Central memory CD4-positive, alpha-beta T cell (primary cell): Measurements from ENCODE around the gene FNDC3B.

Experiments used
- DNase-seq: peaks from one replicate; pipeline ENCODE4 v3.0.0; 2022

The FNDC3B gene

DNA sequence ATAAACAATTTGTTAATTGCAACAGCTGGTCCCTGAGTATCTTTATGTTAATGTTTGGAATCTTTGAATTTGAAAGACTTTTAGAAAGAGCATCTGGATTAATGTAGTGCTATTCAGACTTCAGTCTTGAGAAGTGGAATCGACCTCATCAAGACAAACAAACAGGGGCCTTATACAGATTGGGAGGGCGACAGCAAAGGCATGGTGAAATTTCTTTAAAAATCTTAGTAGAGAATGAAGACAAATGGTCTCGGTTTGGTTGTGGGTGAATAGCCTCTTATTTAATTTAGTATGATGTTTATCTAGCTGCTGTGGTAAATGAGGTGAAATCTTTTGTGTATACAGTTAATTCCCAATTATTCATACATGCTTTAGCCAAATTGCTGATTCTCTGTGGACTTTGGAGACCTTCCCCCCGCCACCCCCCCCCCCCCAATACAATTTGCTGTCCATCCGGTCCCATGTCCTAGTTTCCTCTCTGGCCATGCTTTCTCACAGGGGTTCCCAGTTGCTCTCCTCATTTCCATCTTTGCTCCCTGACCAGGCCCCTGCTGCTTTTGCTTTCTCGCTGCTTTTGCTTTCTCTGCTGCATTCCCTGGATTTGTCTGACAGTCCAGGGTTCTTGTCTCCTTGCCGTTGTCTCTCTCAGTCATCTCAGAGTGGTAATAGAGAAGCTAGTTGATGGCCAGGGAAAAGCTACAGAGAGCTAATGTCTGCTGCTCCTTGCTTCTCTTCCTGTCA, 135.3 kb downstream of the FNDC3B start:
- no peak for DNase-seq

DNA sequence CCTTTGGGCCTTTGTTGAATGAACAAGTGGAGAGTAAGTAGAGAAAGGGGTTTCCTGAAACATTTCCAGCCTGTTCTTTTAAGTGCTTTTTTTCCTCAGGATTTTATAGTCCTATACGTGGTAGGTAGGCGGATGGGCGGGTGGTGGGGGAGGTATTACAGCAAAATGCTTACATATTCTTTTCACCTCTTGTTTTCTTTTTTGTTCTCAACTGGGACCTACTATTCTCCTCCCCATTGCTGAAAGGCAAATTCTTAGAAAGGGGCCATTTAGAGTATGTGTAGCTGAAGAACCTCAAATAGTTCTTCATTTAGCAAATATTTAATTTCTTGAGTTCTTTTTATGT, 135.8 kb downstream of the FNDC3B start:
- no peak for DNase-seq

DNA sequence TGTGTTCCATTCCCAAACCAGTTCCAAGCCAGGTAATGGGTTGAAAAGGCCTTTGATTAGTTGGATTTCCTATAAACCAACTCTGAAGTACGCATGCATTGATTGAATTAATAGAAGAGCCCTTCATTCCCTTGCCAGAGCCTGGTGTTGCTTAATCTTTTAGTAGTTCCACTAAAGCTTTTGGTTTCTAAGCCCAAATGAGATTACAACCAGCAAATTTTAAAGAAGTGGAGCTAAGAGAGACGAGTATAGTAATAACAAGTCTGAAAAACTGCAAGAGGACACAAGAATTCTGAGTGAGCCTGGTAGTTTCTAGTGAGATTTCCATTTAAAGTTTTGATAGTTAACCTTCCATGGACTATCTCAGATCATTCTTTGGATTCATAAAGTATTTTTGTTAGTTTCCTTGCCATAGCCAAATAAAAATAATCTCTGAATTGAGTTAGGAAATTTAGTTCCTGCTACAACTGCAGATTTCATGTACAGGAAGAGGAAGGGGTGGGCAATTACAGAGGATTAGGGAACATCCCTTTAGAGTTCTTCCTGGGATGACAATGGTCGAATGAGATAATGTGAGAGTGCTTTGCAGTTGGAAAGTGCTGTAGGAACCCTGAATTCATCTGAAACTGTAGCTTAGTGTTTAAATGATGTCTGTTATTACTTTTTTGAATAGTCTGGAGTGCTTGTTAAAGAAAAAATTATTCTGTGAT, 136.8 kb downstream of the FNDC3B start:
- DNase-seq, result no peak

DNA sequence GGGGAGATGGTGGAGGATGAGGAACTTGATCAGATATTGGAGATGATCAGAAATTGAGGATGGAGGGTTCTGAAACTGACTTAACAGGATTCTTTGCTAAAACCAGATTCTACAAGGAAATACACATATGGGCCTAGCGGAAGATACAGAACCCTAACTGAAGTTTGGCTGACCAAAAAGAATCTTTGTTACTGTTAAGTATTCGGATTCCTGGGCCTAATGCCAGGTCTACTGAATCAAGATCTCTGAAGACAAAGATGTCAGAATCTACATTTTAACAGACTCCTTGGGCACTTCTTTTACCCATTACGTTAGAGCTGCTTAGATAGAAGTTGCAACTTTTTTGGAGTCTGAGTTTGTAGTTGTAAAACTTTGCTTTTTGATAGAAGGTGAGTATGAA, 137.7 kb downstream of the FNDC3B start:
- no peak for DNase-seq

DNA sequence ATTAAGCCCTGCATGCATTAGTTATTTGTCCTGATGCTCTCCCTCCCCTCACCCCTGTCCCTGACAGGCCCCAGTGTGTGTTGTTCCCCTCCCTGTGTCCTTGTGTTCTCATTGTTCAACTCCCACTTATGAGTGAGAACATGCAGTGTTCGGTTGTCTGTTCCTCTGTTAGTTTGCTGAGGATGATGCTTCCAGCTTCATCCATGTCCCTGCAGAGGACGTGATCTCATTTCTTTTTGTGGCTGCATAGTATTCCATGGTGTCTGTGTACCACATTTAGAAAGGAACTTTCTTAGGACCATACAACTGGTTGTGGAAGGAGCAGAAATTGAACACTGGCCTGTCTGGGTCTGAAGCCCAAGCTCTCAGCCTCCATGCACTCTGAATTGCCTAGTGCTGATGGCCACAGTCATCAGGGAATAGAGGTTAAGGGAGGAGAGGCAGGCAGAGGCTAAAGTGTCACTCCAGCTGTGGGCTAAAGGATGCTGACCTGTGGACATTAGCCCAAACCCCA, 138.5 kb downstream of the FNDC3B start:
- no peak for DNase-seq

DNA sequence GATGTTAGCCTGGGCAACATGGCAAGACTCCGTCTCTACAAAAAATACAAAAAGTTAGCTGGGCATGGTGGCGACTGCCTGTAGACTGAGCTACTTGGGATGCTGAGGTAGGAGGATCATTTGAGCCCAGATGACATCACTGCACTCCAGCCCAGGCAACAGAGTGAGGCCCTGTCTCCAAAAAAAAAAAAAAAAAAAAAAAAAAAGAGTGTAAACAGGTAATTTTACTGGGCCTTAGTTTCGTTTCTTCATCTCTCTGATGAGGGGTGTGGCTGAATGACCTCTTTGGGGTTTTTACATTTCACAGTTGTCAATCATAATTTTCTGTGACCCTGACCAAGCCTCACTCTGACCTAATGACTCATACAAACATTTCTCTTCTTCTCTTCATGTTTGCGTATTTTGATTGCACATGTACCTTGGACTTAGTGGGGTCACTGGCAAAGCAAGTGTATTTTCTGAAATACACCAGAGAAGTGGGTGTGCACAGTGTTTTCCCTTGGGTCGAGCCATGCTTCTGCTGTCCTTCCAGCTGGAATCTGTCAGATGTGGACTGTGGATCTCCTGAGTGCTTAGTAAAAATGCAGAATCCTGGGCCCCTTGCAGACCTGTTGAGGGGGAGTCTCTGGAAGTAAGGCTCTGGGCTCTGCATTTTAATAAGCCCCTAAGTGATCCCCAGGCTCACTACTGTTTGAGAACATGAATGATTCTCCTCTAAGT, 140.5 kb downstream of the FNDC3B start:
- no peak for DNase-seq

DNA sequence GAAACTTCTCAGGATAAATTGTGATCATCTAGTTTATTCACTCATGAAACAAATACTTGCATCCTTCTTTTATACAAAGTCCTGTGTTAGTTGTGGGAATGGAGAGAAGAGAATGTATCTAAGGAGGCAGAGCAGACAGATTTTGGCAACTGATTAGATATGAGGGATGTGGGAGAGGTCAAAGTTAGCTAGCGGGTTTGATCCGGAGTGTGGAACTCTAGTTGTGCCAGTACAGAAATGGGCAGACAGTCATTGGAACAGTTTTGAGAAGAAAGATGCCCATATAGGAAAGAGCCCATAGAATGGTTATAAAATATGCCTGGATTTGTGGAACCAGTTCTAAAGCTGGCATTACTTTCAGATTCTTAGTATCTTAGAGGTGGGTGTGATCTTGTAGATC, 141.1 kb downstream of the FNDC3B start:
- DNase-seq, result no peak

DNA sequence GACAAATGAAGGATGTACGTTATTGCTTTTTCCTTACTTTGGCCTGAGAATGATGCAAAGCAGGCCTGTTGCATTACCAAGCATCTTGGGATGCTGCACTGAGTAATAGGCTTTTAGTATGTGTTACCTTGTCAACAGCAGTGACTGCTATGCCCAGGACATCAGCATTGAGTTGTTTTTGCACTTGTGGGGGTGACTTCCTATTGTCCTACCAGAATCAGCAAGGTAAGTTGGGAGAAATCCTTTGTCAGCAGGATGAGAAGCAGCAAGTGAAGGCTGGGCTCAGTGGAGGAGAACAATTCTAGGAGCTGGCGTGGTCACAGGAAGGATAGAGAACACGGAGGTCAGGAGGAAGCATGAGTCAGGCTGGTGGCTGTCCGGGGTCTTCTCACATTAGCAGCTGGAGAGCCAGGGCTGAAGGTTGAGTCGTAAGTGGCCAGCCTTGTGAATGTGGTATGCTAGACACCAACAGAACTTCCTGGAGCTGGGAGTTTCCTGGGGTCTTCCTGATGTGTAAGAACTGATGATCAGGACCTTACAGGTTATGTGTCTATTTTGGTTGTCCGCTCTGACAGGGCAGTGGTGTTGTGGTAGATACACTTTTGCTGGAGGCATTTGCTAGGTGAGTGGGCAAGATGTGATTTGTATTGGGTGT, 142.7 kb downstream of the FNDC3B start:
- DNase-seq, result no peak

DNA sequence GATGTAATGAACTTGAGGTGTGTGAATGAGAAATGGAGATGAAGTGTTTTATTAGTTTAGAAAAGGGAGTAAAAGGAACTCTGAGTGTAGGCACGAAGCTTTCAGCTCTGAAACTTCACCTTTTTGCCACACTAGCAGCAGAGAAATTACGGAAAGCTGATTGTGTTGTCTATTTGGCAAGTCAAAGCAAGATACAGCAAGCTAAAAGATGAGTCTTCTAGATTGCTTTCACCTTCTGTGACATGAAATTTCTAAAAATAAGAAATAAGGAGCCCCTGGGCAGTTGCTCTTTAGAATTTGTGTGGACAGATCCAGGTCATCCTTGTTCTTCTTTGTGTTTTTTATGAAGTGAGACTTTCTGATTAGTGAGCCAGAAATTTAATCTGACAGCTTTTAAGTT, 143.4 kb downstream of the FNDC3B start:
- no peak for DNase-seq

DNA sequence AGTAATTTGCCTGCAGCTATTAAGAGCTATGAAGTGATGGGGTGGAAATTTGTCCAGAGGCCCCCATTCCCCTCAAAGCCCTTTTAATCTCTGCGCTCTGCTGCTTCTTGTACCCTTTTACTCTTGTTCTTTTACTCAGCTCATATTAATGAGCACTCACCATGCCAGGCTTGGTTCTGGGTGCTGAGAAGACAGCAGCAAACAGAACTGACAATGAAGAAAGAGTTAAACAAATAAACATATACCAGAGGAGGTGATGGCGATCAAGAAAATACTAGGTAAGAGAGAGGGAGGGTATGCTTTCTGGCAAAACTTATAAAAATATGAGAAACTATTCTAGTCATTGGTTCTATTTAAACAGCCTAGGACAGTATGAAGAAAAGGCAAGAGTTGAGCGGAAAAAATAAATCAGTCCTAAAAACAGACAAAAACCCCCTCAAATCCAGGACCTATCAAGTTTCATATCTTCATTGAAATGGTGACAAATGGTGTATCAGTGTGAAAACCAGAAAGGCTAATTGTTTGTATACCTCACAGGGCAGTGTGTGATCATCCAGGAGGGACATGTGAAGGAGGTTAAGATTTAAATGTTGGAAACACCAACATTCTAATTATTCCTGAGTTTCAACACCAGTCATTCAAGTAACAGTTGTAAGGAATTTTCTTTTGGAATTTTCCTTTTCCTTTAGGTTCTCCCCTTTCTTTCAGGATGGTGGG, 144.9 kb downstream of the FNDC3B start:
- no peak for DNase-seq

DNA sequence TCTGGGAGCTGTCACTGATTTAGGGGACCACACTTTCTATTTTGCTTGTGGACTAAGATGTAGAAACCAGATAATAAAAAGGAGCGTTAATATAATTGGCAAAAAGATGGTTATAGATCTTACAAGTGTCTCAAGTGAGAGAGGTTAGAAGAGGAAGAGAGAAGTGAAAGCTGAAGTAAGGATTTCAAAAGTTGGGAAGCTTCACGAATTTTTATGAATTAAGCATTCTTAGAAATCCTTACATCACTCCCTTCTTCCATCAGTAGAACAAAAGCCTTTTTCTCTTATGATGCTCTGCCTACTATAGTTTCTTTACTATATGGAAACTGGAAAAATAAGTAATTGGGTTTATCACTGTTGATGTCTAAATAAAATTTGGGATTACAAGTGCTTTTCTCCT, 146.5 kb downstream of the FNDC3B start:
- DNase-seq, result no peak

DNA sequence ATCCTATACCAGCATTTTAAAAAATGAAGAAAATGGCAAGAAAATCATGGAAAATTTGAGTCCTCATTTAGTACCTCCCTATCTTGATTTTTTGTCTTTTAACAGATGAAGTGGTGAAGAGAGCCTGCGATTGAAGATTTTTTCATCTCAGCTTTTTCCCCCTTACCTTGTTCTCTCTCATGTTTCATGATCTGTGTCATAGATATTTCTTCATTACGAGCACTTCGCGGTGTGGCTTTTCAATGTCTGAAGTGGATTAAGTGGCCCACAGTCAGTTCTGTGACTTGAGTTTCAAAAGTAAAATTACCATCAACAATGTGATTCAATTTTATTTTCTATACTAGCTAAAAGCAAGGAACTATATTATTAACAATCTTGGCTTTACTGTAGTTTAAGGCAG, 147.2 kb downstream of the FNDC3B start:
- no peak for DNase-seq

DNA sequence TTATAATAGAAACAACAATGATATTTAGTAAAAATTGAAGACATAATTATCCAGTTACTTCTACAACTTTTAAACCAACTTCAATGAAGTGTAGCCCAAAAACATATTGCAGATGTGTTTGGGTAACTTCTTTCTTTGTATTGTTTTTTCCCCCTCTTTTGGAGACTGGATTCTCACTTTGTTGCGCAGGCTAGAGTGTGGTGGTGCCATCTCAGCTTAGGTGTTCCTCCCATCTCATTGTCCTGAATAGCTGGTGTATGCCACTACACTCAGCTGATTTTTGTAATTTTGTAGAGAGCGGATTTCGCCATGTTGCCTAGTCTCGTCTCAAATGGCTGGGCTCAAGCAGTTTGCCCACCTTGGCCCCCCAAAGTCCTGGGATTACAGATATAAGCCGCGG, 148.1 kb downstream of the FNDC3B start:
- DNase-seq, result no peak

DNA sequence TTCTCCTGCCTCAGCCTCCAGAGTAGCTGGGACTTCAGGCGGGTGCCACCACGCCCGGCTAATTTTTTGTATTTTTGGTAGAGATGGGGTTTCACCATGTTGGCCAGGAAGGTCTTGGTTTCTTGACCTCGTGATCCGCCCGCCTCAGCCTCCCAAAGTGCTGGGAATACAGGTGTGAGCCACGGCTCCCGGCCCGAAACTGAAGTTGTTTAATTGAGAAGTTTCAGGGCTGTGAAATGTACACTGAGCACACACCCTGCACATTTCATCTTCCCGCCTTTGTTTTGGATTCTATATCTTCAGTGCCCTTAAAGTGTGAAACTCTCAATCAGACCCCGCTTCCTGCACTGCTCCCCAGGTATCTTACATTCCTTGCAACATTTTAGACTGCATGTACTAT, 149.1 kb downstream of the FNDC3B start:
- no peak for DNase-seq

DNA sequence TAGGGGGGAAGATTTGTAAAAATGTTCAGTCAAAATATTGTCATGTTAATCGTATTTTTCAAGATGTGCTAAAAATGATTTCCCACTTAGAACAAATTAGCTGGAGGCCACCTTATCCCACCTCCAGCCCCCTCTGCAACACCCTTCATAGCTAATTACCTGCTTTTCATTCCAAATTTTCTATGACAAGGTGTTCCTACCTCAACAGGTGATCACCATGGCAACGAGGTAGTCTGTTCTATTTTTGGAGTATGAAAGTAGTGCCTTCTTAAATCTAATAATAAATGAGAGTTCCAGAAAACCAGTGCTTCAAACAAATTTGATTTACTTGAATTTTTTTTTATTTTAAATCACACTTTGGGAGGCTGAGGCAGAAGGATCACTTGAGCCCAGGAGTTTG, 149.8 kb downstream of the FNDC3B start:
- no peak for DNase-seq

DNA sequence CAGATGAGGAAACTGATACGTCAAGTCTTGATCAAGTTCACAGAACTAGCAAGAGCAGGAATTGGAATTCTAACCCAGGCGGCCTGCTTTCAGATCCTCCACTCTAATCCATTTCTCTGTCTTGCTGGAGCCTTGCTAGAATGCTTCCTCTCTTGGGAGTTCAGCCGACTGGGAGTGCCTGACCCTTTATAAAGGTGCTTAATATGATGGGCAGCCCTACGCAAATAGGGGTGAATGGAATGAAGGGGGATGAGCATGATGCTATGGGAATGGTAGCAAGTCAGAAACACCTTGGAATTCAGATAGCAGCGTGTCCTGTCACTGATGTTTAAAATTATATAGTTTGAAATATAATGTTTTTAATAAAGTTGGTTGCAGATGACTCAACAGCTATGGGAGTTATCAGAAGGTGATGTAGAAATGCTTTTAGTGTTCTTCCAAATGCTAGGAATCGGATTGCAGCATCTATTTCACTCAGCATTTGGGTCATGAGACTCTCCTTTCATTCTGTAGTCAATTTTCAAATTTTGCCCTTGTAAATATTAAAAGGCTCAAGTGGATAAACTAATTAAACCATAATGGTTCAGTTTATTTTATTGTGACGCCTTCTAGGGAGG, 150.7 kb downstream of the FNDC3B start:
- DNase-seq, result no peak

DNA sequence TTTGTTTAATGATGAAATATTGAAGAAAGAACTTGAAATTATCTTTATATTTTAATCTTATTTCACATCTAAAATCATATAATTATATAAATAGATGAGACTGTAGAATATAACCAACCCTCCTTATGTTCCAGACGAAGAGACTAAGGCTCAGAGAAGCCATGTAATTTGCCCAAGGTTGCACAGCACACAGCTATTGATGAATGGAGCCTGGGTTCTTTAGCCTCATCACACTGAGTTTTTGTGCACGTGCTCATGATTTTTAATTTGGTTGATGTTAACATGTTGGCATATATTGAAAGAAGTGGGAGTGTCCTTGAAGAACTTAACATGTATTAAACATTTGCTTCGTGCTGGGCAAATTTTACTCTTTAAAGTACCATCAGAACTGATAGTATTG, 151.6 kb downstream of the FNDC3B start:
- DNase-seq, result no peak

DNA sequence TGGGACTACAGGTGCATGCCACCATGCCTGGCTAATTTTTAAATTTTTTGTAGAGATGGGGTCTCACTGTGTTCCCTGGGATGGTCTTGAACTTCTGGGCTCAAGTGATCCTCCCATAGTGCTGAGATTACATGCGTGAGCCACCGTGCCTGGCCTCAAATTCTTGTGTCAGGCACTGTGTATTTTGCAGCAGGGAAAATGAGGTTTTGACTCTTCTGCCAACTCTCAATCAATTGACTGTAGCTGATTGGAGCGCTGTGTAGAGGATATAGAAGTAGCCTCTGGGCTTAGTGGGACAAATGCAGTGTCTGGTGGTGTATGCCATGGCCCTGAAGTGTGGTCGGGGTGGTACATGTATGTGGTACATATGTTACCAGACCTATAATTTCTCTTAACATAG, 152.3 kb downstream of the FNDC3B start:
- DNase-seq, result no peak

DNA sequence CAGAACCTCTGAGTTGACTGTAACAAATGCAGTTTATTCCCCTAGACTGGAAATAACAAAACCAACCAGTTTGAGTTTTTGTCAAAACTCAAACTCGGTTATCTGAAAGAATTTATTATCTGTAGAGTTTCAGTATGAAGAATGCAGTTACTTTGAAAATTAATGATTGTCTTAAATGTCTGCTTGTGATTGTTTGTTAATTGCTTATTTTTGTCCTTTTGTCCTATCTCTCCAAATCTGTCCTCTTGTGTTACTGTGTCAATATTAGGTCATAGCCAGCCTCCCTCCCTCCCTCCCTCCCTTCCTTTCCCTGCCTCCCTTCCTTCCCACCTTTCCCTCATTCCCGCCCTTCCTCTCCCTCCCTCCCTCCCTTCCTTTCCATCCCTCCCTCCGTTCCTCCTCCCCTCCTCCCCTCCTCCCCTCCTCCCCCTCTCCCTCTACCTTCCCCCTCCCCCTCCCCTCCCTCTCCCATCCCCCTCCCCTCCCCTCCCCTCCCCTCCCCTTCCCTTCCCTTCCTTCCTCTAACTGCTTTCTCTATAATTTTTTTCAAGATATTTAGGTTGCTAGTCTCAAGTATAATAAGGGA, 153.5 kb downstream of the FNDC3B start:
- DNase-seq, result no peak

DNA sequence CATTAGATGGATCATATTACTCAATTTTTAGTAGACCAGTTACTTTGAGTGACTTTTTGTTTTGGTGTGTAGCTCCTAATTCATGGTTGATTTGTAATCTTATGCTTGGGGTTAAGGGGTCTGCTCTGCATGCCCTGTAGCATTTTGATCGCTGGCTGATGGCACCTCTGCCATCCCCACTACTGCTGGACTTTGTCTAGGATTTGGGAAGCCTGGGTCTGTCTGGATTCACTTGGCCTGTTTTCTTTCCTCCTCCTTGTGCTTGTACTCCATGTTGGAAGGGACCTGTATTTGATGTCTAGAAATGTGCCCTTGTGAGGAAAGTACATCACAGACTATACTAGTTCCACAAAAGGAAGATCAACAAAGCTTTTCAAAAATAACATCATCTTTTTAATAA, 154.1 kb downstream of the FNDC3B start:
- DNase-seq, result no peak

DNA sequence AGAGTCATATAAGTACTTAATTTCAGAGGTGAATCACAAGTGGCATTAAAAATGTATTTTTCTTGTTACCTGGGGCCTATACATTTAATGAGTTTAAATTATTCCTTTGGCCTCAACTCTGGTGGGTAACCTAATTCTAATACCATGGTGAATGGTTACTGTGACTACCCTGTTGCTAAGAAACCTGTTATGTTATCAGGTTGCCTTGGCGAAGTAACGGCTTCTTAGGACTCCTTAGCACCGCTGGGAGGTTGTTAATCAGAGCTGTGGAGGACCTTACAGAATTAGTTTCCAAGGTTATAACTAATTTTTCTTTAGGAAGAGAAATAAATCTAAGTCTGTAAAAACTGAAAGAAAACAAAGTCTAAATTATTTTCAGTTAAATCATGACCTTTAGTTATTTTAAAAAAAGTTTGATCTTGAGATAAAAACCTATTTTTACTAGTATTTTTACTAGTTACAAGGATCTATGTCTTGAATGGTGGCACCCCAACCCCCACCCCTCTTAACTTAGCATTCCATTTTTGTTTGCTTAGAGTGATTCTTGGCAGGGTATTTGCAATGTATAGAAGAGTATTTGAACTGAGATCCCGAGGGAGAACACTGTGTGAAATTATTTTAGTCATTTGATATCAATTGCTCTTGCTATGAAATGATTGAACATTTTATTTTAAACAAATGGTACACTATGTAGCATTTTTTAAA, 155.5 kb downstream of the FNDC3B start:
- no peak for DNase-seq
